HL-60/S4 treated with retinoic acid at 250 ng/mL for 4 days and 3 days (cell line): ENCODE results near the gene KAZN.
"Not testable (repeated sequence)": the region's sequence is repeated elsewhere in the genome, so short reads cannot be mapped to it uniquely, and the experiment has no call there.

Experiments used
- in situ Hi-C: fragments of 300-500 bp; cut with MboI; formaldehyde crosslinking; loops from 2 replicates; pipeline ENCODE4 v1.7.0; 2022; ENCODE audit warnings: low sequenced_read_pairs

The KAZN gene

GRCh38 chr1:14598498-14599182 is at the start of gene KAZN:
KAZN (plus strand) TSS chr1:14598685.
- in situ Hi-C loops = no loop called here

DNA sequence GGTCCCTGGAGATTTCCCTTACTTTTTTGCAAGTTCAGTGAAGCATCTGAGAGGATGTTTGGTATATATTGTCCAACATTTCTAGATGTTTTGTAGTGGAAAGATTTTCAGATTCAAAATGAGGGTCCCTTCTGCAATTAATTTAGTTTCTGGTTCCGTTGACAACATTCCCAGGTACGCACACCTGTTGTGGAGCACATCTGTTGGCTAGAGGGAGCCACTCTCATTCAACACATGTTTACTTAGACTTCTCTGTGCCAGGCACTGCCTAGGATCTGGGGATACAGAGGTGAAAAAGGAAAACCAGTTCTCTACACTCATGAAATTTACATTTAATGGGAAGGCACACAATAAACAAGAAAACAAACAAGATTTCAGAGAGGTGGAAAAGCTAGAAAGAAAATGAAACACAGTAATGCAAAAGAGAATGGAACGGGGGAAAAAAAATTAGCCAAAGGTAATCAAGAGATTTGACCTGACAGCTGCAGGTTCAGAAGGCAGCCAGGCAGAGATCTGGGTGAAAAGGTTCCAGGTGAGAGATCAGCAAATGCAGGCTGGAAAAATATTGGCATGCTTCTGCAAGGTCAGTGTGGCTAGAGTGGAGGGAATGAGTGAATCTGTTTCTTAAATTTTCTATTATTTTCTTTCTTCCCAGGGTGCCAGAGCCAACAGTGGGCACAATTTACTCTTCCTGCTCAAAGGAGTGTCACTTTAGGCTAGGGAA is 48.4 kb upstream of the KAZN start:
- in situ Hi-C loops = no loop called here

- in situ Hi-C loops = no loop called here
Observed at GRCh38 chr1:14551386-14551785, 47.1 kb upstream of the KAZN start.

- in situ Hi-C loops = no loop called here
Observed at GRCh38 chr1:14552246-14552965, 46.1 kb upstream of the KAZN start.

- in situ Hi-C loops = no loop called here
Observed at GRCh38 chr1:14553711-14554110, 44.8 kb upstream of the KAZN start.

DNA sequence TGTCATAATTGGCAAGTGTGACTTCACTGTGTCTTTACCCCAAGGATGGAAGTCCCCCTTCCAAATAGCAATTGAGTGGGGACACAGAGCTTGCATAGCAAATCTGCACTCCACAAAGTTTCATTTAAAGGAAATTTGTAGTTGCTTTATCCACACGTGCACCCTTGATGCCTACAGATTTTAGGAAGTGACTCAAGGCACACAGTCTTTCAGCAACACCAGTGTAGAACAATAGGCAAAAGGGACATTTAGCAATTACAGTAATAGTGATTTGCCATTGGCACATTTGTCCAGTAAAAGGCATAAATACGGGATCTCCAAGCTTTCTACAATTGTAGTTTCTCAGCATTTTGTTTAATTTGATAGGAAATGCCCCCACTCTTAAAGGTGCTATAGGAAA is 43.4 kb upstream of the KAZN start:
- in situ Hi-C loops = no loop called here

- in situ Hi-C loops = no loop called here
Observed at GRCh38 chr1:14561014-14561693, 37.3 kb upstream of the KAZN start.

GRCh38 chr1:14565090-14565489 is 33.4 kb upstream of the KAZN start:
- in situ Hi-C loops = no loop called here

DNA sequence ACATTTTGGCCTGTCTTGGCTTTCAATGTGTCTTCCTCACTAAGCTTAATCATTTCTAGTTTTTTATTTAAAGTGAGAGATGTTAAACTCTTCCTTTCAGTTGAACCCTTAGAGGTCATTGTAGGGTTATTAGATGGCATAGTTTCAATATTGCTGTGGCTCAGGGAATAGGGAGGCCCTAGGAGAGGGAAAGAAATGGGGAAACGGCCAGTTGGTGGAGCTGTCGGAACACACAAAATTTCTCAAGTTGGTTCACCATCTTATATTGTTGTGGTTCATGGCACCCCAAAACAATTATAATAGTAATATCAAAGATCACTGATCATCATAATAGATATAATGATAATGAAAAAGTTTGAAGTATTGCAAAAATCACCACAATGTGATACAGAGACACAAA is 31.4 kb upstream of the KAZN start:
- in situ Hi-C loops = no loop called here

DNA sequence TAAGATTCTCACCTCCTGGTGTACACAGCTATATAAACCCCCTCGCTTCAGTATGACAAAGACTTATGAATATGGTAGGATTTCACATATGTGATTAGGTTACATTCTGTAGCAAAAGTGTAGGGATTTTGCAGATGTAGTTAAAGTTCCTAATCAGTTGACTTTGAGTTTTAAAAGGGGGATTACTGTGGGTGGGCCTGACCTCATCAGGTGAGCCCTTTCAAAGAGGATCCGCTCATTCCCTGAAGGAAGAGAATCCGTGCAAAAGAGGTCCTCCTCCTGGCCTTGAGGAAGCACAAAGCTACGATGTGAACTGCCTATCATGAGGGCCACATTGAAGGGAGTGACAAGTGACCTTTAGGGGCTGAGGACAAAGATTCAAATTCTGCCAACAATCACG is 30.6 kb upstream of the KAZN start:
- in situ Hi-C loops = no loop called here

GRCh38 chr1:14568716-14569355 is 29.6 kb upstream of the KAZN start:
- in situ Hi-C loops = no loop called here

DNA sequence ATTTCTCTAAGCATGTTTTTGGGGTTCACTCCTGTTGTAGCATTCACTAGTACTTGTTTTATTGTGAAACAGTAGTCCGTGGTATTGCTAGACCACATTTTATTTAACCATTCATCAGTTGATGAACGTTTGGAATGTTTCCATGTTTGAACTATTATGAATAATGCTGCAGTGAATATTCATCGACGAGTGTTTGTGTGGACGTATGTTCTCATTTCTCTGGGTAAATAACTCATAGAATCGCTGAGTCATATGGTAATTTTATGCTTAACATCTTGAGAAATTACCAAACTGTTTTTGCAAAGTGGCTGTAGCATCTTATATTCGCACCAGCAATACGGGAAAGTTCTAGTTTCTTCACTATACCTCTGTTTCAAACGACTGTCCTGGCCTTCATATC is 28.0 kb upstream of the KAZN start:
- in situ Hi-C loops = no loop called here

GRCh38 chr1:14571810-14572767 is 26.4 kb upstream of the KAZN start:
- in situ Hi-C loops = no loop called here

DNA sequence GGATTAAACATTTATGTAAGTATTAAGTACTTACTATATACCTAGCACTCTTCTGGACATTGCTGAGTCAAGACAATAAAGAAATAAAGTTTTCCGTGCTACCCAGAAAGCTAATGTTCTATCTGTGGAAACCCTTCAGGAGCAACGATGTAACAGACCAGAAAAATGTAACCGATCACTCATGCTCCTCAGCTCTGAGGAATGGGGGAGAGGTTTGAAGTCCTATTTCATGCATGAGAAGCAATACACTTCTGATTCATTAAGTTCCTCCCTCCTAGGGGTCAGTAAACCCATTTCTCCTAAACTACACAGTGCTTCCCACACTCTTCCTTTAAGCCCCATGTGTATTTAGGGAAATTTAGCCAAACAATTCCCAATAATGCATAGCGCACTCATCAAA is 25.6 kb upstream of the KAZN start:
- in situ Hi-C loops = no loop called here

- in situ Hi-C loops = no loop called here
Observed at GRCh38 chr1:14576155-14576554, 22.3 kb upstream of the KAZN start.

DNA sequence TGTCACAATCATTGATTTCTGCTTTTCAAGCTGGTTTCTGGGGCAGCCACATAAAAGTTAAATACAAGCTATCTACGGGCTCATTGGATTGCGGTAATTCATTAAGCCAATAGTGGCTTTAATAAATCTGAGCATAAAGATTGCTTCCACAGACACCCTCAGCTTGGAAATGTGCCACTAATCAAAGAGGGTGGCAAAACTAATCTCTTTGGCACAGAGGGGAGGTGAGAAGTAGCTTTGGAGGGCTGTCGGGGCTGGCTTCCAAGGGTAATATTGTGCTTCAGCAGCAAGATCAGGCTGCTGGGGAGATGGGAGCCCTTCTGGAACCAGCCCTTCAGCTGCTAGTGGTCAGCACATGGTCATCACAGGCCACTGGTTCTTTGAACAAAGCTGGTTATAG is 21.2 kb upstream of the KAZN start:
- in situ Hi-C loops = no loop called here

GRCh38 chr1:14578156-14578555 is 20.3 kb upstream of the KAZN start:
- in situ Hi-C loops = no loop called here

DNA sequence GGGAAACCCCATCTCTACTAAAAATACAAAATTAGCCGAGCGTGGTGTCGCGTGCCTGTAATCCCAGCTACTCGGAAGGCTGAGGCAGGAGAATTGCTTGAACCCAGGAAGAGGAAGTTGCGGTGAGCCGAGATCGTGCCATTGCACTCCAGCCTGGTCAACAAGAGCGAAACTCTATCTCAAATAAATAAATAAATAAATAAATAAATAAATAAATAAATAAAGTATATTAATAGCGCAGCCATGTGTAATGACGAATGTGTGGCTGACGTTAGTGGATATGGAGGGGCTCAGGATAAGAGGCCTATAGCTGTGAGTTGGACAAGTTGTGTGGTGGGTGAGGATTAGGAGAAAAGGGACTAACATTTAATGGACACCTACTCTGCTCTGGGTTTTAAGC is 18.2 kb upstream of the KAZN start:
- in situ Hi-C loops = not testable (repeated sequence)

GRCh38 chr1:14580986-14581385 is 17.5 kb upstream of the KAZN start:
- in situ Hi-C loops = no loop called here

- in situ Hi-C loops = no loop called here
Observed at GRCh38 chr1:14583788-14584187, 14.7 kb upstream of the KAZN start.
